Measurements from ENCODE around the gene HINFP. TPM values are rescaled to one million over a fixed set of nuclear protein-coding genes. Genes with fewer than 3 reads are reported as not detected.

Gene HINFP
- total and polyA plus RNA-seq, 9 of the 15 experiments (the other 6 are each of a cell fraction or from before 2014, with no cell fraction given): 13.8 to 34.1 (median 22.5) TPM

DNA sequence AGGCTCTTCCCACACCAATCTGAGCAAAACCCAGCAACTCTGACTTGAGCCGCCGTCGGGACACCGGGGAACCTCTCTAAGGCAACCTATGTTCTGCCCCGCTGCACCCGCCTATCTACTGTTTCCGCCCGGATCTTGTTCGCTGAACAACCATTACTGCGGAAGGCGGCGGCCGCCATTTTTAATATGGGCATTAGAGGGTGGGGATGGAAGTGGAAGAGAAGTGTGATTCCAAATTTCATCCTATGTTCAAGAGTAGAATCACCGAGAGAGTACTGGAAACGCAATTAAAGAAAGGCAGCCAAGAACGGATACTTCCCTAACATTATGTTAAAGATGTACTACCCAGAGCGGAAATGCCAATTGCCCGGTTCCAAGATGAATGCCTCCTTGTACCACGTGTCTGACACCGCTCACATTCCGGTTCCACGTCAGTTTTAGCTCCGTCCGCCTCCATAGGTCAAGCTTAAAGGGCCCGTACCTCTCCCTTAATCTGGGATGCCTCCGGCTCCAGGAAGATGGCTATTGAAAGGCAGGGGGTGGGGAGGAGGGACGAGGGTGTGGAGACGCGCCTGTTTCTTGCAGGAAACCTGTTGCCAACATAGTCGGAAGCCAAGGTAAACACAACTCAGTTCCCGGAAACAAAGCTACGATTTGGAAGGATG is 19.5 kb upstream of the HINFP start, which contains the start of gene DPAGT1 (continued):
- TF ChIP-seq FOXM1 (IDR thresholded peaks at IDR 0.05; ENCODE audit: low read depth) (peak; percentile 74), FOXM1 (CRISPR knock-in tag; IDR thresholded peaks at IDR 0.05; ENCODE audit: low read depth) (no peak), DPF2 (IDR thresholded peaks at IDR 0.05) (peak; percentile 10; the same call in 1 of the 2 replicates), ZNF586 (CRISPR knock-in tag; conservative IDR thresholded peaks at IDR 0.05) (no peak), LCOR (CRISPR knock-in tag; IDR thresholded peaks at IDR 0.05) (peak; percentile 83), TAL1 (IDR thresholded peaks at IDR 0.05) (peak; percentile 3; the same call in 1 of the 2 replicates), PURB (CRISPR knock-in tag; IDR thresholded peaks at IDR 0.05; ENCODE audit: low read depth) (no peak), TSC22D4 (tag; IDR thresholded peaks at IDR 0.05) (no peak), ZBTB8A (IDR thresholded peaks at IDR 0.05; ENCODE audit: partially characterized antibody) (no peak), EHMT2 (IDR thresholded peaks at IDR 0.05) (peak; percentile 37; the same call in 1 of the 2 replicates), ZNF551 (CRISPR knock-in tag; IDR thresholded peaks at IDR 0.05) (no peak)
- TF ChIP-seq, protein P1, sequence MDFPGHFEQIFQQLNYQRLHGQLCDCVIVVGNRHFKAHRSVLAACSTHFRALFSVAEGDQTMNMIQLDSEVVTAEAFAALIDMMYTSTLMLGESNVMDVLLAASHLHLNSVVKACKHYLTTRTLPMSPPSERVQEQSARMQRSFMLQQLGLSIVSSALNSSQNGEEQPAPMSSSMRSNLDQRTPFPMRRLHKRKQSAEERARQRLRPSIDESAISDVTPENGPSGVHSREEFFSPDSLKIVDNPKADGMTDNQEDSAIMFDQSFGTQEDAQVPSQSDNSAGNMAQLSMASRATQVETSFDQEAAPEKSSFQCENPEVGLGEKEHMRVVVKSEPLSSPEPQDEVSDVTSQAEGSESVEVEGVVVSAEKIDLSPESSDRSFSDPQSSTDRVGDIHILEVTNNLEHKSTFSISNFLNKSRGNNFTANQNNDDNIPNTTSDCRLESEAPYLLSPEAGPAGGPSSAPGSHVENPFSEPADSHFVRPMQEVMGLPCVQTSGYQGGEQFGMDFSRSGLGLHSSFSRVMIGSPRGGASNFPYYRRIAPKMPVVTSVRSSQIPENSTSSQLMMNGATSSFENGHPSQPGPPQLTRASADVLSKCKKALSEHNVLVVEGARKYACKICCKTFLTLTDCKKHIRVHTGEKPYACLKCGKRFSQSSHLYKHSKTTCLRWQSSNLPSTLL (IDR thresholded peaks at IDR 0.05): no peak
- TF ChIP-seq, protein P2, sequence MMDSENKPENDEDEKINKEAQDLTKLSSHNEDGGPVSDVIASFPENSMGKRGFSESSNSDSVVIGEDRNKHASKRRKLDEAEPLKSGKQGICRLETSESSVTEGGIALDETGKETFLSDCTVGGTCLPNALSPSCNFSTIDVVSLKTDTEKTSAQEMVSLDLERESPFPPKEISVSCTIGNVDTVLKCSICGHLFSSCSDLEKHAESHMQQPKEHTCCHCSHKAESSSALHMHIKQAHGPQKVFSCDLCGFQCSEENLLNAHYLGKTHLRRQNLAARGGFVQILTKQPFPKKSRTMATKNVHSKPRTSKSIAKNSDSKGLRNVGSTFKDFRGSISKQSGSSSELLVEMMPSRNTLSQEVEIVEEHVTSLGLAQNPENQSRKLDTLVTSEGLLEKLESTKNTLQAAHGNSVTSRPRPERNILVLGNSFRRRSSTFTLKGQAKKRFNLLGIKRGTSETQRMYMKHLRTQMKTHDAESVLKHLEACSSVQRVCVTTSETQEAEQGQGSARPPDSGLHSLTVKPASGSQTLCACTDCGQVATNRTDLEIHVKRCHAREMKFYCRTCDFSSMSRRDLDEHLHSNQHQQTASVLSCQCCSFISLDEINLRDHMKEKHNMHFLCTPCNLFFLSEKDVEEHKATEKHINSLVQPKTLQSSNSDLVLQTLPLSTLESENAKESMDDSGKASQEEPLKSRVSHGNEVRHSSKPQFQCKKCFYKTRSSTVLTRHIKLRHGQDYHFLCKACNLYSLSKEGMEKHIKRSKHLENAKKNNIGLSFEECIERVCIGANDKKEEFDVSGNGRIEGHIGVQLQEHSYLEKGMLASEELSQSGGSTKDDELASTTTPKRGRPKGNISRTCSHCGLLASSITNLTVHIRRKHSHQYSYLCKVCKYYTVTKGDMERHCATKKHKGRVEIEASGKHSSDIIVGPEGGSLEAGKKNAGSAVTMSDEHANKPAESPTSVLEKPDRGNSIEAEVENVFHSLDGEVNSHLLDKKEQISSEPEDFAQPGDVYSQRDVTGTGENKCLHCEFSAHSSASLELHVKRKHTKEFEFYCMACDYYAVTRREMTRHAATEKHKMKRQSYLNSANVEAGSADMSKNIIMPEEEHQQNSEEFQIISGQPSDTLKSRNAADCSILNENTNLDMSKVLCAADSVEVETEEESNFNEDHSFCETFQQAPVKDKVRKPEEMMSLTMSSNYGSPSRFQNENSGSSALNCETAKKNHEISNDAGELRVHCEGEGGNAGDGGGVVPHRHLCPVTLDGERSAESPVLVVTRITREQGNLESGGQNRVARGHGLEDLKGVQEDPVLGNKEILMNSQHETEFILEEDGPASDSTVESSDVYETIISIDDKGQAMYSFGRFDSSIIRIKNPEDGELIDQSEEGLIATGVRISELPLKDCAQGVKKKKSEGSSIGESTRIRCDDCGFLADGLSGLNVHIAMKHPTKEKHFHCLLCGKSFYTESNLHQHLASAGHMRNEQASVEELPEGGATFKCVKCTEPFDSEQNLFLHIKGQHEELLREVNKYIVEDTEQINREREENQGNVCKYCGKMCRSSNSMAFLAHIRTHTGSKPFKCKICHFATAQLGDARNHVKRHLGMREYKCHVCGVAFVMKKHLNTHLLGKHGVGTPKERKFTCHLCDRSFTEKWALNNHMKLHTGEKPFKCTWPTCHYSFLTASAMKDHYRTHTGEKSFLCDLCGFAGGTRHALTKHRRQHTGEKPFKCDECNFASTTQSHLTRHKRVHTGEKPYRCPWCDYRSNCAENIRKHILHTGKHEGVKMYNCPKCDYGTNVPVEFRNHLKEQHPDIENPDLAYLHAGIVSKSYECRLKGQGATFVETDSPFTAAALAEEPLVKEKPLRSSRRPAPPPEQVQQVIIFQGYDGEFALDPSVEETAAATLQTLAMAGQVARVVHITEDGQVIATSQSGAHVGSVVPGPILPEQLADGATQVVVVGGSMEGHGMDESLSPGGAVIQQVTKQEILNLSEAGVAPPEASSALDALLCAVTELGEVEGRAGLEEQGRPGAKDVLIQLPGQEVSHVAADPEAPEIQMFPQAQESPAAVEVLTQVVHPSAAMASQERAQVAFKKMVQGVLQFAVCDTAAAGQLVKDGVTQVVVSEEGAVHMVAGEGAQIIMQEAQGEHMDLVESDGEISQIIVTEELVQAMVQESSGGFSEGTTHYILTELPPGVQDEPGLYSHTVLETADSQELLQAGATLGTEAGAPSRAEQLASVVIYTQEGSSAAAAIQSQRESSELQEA (IDR thresholded peaks at IDR 0.05; ENCODE audit: low read depth): no peak
